GM18526 (cell line): ENCODE results near the gene XXYLT1.

ENCODE experiments used
- POLR2A ChIP-seq: IDR thresholded peaks from 3 replicates; pipeline ENCODE4 v1.6.1; 2011; ENCODE audit not compliant: insufficient read length; ENCODE audit errors: extremely low read depth

Gene XXYLT1

GRCh38 chr3:195061756-195062655 lies 209.0 kb downstream of the XXYLT1 start:
- no peak for TF ChIP-seq POLR2A

GRCh38 chr3:195060531-195061291 lies 210.2 kb downstream of the XXYLT1 start:
- no peak for TF ChIP-seq POLR2A

GRCh38 chr3:195060217-195060481 lies 210.8 kb downstream of the XXYLT1 start:
- TF ChIP-seq POLR2A: no peak

GRCh38 chr3:195059471-195060216 lies 211.3 kb downstream of the XXYLT1 start:
- TF ChIP-seq POLR2A: no peak

- TF ChIP-seq POLR2A: no peak
Measured at GRCh38 chr3:195059006-195059350, 212.0 kb downstream of the XXYLT1 start.

- TF ChIP-seq POLR2A: no peak
Measured at GRCh38 chr3:195058336-195059005, 212.5 kb downstream of the XXYLT1 start.

GRCh38 chr3:195057716-195058115 lies 213.2 kb downstream of the XXYLT1 start:
- TF ChIP-seq POLR2A: no peak

- TF ChIP-seq POLR2A: no peak
Measured at GRCh38 chr3:195056506-195056905, 214.5 kb downstream of the XXYLT1 start.

- TF ChIP-seq POLR2A: no peak
Measured at GRCh38 chr3:195054311-195054710, 216.6 kb downstream of the XXYLT1 start.

- TF ChIP-seq POLR2A: no peak
Measured at GRCh38 chr3:195052939-195053338, 218.0 kb downstream of the XXYLT1 start.

GRCh38 chr3:195048059-195048905 lies 222.7 kb downstream of the XXYLT1 start:
- no peak for TF ChIP-seq POLR2A

GRCh38 chr3:195047536-195047935 lies 223.4 kb downstream of the XXYLT1 start:
- no peak for TF ChIP-seq POLR2A

- no peak for TF ChIP-seq POLR2A
Measured at GRCh38 chr3:195046441-195046840, 224.5 kb downstream of the XXYLT1 start.

GRCh38 chr3:195045481-195046210 lies 225.3 kb downstream of the XXYLT1 start:
- TF ChIP-seq POLR2A: no peak

- no peak for TF ChIP-seq POLR2A
Measured at GRCh38 chr3:195044411-195044810, 226.5 kb downstream of the XXYLT1 start.
